Bronchial epithelial cell (primary cell): ENCODE results near the gene SAP30L. TPM values are rescaled to one million over a fixed set of nuclear protein-coding genes. Genes with fewer than 3 reads are reported as not detected.

Experiments used
- DNase-seq: peaks from one replicate; pipeline ENCODE4 v3.0.0-alpha.2; 2010; ENCODE audit warnings: low read depth
- FAIRE-seq: peaks from 2 replicates; lab custom pipeline; 2011; peaks lifted over from hg19 to GRCh38; lab: Jason Lieb, UNC
- H3K27me3 ChIP-seq: 2 replicates; pipeline ENCODE4 v1.5.1; 2011; ENCODE audit warnings: low read length; ENCODE audit not compliant: control insufficient read depth, insufficient read depth
- H3K36me3 ChIP-seq: 2 replicates; pipeline ENCODE4 v1.5.1; 2011; ENCODE audit warnings: low read length; ENCODE audit not compliant: control insufficient read depth, insufficient read depth
- H3K4me3 ChIP-seq: 2 replicates; pipeline ENCODE4 v1.5.1; 2011; ENCODE audit warnings: mild to moderate bottlenecking, low read depth, low read length, control low read depth
- total RNA-seq: library from RNA; depleted of rRNA; stranded (reverse); fragments of >200 nt; gene quantifications from 2 replicates; pipeline ENCODE4 v1.2.1, GENCODE V29; 2014
- TF ChIP-seq, protein P1 (sequence below): IDR thresholded peaks from 2 replicates; pipeline ENCODE4 v1.5.1; 2011; ENCODE audit warnings: mild to moderate bottlenecking, moderate library complexity, low read length, control low read depth, inconsistent platforms; ENCODE audit not compliant: insufficient read depth, severe bottlenecking

The SAP30L gene
- total RNA-seq, 1 donor from 2014 or later: 32.4 TPM

DNA sequence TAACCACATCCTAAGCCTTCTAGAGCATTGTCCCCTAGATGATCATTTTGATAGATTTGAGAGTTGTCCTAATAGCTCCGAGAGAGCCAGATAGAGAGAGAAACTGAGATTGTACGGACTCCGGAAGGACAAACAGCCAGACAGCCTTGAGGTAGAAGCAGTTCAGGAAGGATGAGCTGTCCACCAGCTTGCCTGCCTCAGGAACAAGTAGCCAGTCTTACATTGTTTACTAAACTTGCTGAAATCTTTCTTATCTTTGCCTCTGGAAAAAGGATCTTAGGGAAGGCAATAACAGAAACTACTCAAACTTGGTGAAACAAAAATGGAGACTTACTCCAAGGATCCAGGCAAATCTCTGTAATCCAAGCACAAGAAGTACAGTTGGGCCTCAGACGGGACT lies 39.0 kb upstream of the SAP30L start:
- no peak for DNase-seq
- TF ChIP-seq, protein P1, sequence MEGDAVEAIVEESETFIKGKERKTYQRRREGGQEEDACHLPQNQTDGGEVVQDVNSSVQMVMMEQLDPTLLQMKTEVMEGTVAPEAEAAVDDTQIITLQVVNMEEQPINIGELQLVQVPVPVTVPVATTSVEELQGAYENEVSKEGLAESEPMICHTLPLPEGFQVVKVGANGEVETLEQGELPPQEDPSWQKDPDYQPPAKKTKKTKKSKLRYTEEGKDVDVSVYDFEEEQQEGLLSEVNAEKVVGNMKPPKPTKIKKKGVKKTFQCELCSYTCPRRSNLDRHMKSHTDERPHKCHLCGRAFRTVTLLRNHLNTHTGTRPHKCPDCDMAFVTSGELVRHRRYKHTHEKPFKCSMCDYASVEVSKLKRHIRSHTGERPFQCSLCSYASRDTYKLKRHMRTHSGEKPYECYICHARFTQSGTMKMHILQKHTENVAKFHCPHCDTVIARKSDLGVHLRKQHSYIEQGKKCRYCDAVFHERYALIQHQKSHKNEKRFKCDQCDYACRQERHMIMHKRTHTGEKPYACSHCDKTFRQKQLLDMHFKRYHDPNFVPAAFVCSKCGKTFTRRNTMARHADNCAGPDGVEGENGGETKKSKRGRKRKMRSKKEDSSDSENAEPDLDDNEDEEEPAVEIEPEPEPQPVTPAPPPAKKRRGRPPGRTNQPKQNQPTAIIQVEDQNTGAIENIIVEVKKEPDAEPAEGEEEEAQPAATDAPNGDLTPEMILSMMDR: no peak
- no peak for FAIRE-seq
- peaks cover 1% of the 10 kb centered on the region for H3K36me3 ChIP-seq
- no peaks in the 10 kb centered on the region for H3K27me3 ChIP-seq
- H3K4me3 ChIP-seq: no peak overlapping the region

DNA sequence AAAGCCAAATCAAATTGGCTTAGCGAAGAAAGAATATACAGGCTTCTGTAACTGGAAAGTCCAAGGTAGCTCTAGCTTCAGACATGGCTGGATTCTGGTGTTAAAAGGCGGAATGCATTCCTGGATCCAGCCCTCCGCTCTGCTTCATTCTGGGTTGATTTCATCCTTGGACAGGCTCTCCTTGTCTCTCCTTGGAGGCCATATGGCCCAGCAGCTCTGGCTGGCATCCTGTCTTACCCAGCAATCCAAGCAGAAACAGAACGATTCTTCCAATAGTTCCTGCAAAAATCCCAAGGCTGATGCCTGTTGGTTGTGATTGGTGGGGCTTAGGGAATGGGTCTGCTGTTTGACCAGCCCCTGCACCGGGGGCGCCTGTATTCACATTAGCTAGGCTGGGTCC lies 37.0 kb upstream of the SAP30L start:
- Histone ChIP-seq H3K4me3 (no peak overlapping the region), H3K27me3 (no peaks in the 10 kb centered on the region), H3K36me3 (peaks cover 1% of the 10 kb centered on the region)
- DNase-seq (no peak), FAIRE-seq (no peak)
- TF ChIP-seq, protein P1: no peak

DNA sequence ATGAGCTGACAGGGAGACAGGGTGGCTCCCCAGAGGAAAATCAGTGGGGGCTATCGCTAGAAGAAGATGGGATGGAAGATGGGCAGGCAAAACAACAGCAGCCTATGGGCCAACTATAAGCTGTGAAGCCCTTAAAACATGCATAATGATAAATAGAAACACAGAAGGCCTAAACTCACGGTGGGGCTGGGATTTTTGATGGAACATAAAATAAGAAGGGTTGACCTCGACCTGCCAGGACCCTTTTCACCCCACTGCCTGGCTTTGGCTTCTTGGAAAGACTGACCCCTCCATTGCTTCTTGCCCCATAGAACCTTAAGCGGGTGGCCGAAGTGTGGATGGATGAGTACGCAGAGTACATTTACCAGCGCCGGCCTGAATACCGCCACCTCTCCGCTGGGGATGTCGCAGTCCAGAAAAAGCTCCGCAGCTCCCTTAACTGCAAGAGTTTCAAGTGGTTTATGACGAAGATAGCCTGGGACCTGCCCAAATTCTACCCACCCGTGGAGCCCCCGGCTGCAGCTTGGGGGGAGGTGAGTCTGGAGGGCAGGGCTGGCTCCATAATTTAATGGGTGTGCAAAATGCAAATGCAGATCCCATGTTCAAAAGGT lies 36.5 kb upstream of the SAP30L start:
- TF ChIP-seq, protein P1: no peak
- H3K27me3 ChIP-seq: no peaks in the 10 kb centered on the region
- FAIRE-seq (no peak), DNase-seq (no peak)
- H3K4me3 ChIP-seq: no peak overlapping the region
- peaks cover 1% of the 10 kb centered on the region for H3K36me3 ChIP-seq

DNA sequence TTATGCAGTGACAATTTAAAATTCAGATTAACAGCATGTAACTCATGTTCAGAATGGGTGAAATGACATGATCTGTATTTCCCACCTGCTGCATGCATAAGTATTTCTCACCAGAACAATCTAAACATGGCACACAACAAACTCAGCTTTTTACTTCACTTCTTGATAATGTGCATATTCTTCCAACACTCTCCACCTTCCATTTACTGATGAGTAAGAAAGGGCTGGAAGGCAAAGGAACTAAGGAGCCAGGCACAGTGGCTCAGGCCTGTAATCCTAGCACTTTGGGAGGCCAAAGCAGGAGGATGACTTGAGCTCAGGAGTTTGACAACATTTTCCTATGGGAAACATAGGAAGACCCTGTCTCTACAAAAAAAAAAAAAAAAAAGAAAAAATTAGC lies 35.8 kb upstream of the SAP30L start:
- FAIRE-seq: no peak
- no peak for DNase-seq
- TF ChIP-seq, protein P1: no peak
- peaks cover 1% of the 10 kb centered on the region for H3K36me3 ChIP-seq
- H3K27me3 ChIP-seq: no peaks in the 10 kb centered on the region
- no peak overlapping the region for H3K4me3 ChIP-seq

DNA sequence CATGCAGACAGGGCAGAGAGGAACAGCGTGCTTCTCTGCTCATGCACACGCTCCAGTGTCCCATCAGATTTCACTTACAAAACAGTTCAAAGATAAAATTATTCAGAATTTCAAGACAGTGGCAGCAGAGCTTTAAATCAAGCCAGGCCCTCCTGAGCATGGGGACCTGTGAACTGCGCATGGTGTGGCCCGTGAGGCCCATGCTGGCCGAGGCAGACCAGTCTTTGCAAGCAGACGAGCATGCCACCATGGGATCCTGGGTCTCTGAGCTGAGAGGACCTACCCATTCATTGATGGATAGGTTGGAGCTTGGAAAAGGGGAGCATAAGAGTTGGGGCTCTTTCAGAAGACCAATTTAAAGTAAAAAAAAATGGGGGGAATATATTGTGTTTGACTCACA lies 35.0 kb upstream of the SAP30L start:
- FAIRE-seq (no peak), DNase-seq (no peak)
- Histone ChIP-seq H3K36me3 (peaks cover 1% of the 10 kb centered on the region), H3K27me3 (no peaks in the 10 kb centered on the region), H3K4me3 (no peak overlapping the region)
- TF ChIP-seq, protein P1: no peak

DNA sequence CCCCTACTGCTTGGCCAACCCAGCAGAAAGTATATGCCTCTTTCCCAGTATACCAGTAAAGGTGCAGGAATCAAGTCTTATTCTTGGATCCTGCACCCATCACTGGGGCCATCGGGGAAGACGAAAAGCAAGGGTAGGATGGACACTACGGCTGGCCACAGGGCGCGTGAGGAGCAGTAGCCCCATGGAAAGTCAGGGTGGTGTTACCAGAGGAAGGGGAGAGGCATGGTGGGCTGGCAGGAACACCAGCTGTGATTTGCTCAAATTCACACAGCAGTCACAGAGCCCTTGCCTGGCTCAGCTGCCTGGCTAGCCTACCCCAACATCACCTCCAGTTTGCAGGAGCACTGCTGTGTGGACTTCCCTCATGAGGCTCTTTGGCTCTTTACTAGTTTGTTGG lies 34.5 kb upstream of the SAP30L start:
- DNase-seq (no peak), FAIRE-seq (no peak)
- Histone ChIP-seq H3K36me3 (peaks cover 1% of the 10 kb centered on the region), H3K27me3 (no peaks in the 10 kb centered on the region), H3K4me3 (no peak overlapping the region)
- TF ChIP-seq, protein P1: no peak
